Kidney glomerular epithelial cell (primary cell): ENCODE data around the gene DNAJC25.
A peak's percentile ranks its signal among the peaks of the same experiment; 100 is the strongest.
"Not testable (repeated sequence)": the region's sequence is repeated elsewhere in the genome, so short reads cannot be mapped to it uniquely, and the experiment has no call there.

ENCODE experiments used
- DNase-seq: peaks from one replicate; lab custom pipeline; 2025; lab: John Stamatoyannopoulos, UW

The DNAJC25 gene

DNA sequence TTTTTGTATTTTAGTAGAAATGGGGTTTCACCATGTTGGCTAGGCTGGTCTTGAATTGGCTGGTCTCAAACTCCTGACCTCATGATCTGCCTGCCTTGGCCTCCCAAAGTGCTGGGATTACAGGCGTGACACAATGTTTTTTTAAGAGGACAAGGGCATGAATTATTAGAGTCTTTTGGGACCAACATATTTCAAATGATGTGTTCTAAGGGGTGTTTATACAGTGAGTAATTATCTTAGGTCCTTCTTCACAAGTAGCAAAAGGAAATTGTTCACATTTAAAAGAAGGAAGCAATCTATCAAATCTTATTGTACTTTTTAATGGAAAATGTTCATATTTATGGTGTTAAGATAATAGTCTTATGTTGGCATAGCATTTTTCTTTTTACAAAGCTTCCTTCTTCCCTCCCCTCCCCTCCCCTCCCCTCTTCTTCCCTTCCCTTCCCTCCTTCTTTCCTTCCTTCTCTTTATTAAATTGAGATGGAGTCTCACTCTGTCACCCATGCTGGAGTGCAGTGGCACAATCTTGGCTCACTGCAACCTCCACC lies 37.0 kb downstream of the DNAJC25 start:
- DNase-seq: no peak

DNA sequence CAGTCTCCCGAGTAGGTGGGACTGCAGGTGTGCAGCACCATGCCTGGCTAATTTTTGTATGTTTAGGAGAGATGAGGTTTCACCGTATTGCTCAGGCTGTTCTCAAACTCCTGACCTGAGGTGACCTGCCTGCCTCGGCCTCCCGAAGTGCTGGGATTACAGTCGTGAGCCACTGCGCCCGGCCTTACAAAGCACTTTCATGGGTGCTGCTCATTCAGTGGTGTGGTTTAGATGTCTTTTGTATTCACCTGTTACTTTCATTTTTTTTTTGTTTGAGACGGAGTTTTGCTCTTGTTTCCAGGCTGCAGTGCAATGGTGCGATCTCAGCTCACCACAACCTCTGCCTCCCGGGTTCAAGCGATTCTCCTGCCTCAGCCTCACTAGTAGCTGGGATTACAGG lies 37.5 kb downstream of the DNAJC25 start:
- DNase-seq: not testable (repeated sequence)

DNA sequence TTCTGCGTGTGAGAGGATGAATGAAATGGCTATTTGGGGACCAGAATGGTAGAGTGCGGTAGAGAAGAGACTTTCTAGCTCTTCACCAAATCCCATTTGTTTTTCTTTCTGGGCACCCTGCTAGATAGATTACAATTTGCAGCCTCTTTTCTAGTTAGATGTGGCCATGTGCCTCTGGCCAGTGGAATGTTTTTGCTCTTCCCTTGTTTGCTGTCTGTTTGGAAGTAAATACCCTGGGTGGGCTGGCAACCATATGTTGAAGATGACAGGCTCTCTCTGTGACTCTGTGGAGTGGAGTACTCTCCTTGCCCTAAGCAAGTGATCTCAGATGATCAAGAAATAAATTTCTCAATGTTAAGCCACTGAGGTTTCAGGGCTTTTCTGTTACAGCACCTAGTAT lies 43.2 kb downstream of the DNAJC25 start:
- no peak for DNase-seq

DNA sequence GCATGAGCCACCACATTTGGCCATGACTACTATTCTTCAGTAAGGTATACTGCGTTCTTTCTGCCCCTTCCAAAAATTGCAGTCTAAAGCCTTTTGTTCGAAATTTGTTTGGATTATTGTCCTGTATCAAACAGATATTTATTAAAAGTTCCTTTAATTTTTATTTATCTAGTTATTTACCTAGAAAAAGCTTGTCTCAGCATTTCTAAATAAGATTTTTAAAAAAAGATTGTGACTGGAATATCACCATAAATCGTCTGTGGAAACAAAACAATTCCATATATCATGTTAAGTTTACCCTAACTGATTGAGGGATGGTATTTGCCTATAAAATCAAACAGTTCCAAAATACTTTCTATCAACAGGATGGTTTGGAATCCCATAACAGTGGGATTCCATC lies 45.0 kb downstream of the DNAJC25 start:
- no peak for DNase-seq

DNA sequence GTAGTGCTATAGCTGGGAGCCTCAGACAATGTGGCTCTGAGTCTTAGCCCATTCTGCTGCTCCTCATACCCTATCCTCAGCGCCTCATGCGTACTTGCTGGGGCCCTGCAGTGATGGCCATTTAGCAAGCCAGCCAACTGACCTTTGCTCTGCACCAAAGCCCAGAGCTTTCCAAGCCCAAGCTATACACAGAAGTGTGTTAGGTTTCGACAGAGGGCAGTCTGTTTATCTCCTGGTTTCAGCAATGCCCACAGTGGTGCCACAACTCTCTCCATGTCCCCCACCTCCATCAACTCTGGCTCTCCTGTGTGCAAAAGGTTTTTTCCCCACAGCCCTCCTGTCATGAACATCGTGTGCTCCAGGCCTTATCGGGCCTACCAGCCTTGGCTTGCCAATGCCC lies 47.2 kb downstream of the DNAJC25 start:
- DNase-seq: no peak

DNA sequence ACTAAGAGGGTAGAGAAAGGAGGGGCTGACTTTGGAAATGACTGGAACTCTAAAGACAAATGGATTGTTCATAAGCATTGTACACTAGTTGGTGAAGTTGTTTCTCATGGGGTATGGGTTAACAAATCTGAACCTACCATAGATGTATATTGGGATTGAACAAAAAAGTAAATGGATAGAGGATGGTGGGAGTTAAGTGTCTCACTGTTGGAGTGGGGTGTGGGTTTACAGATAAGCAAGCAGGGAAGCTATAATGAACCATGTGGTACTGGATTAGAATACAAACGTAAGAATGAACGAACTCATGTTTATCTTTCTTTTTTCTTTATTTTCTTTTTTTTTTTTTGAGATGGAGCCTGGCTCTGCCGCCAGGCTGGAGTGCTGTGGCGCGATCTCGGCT lies 48.1 kb downstream of the DNAJC25 start:
- DNase-seq: no peak

DNA sequence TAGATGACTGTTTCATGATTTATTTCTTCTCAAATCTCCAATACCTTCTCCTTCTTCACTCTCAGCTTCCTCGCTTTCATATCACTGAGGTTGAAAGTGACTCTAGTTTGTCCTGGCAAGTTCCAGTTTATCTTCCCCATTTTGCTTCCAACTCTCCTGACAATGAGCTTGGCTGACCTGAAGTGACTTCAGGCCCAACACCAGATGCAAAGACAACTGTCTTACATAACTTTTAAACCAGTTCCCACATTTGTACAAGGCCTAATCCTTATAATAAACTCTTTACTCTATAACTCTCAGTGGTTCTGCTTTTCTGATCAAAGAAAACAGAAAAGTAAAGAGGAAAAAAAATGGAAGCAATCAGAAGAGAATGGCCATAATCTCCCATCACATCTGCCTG lies 52.3 kb downstream of the DNAJC25 start:
- no peak for DNase-seq

DNA sequence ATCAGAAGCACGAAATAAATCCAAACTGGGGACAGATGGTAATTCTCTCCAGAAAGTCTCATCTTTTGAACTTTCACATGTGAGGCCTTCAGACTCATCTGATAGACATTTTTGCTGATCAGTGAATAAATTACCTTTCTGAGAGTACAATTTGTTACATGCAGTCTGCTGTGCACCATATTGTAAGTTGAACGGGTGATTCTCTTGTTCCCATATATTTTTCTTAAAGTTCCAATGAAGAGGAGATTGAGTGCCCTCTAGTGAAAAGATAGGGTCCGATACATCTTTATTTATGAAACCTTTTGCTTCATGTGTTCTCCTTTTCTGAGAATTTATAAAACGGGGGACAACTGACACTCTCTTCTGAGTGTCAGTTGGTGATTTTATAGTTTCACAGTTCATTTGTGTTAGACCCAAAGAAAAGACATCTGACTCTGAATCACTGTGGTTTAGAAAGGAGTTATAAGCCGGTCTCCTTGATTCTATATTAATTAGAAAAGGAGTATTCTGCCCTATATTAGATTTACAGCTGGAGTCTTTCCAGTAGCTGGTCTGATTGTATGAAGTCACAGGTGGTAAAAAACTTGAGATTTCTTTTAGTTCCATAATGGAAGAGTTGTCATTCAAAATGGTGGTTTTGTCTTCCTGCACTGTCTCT lies 60.7 kb downstream of the DNAJC25 start:
- peak; percentile 16 for DNase-seq

DNA sequence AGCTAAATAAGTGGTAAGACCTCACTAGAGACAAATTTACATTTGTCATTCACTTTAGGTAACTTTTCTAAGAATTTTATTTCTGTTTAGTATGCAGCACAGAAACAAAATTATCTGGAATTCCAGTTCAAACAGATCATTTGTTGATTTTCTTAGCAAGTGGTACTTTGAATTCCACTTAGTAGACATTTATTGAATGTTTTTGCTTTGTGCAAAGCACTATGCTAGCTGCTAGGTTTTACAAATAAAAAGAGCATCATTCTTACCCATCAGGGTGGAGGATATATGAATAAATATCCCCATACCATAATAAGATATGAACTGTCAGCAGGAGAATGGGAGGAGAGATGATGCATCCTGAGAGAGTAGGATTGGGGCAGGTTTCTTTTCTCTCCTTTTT lies 65.7 kb downstream of the DNAJC25 start:
- no peak for DNase-seq

DNA sequence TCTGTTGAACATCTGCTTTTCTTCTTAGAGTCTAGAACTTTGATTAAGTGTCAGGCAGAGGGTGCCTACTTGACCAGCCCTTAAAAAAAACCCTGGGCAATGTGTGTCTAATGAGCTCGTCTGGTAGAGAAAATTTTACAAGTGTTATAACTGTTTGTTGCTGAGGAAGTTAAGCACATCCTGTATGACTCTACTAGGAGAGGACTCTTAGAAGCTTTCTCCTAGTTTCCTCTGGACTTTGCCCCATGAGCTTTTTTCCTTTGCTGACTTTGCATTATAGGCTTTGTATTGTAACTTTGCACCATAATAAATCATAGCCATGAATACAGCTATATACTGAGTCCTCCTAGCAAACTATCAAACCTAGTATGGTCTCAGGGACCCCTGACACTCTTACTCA lies 69.6 kb downstream of the DNAJC25 start:
- no peak for DNase-seq
